ENCODE results near the gene SPATA33.

GRCh38 chr16:89695875-89696669, 38.4 kb downstream of the SPATA33 start:
- TF ChIP-seq CTCF (IDR thresholded peaks at IDR 0.05) (no peak), RFX5 (IDR thresholded peaks at IDR 0.05) (no peak), ATOH8 (CRISPR knock-in tag; IDR thresholded peaks at IDR 0.05; ENCODE audit: low read depth) (no peak), POLR2A (IDR thresholded peaks at IDR 0.05; ENCODE audit: low read length) (no peak), RNF2 (IDR thresholded peaks at IDR 0.05; ENCODE audit: borderline replicate concordance, low read depth) (no peak), HDAC2 (IDR thresholded peaks at IDR 0.05) (no peak), EP300 (IDR thresholded peaks at IDR 0.05) (no peak), MAFK (IDR thresholded peaks at IDR 0.05; ENCODE audit: partially characterized antibody) (no peak), MAX (IDR thresholded peaks at IDR 0.05) (no peak), TFCP2L1 (CRISPR knock-in tag; IDR thresholded peaks at IDR 0.05) (no peak), KDM1A (IDR thresholded peaks at IDR 0.05; ENCODE audit: low read depth) (no peak), REST (IDR thresholded peaks at IDR 0.05) (no peak)

Measured in A549 (cell line).